Ovary (tissue), 3 donors: ENCODE measurements around the gene KCNAB3.

Experiments used
- CTCF ChIP-seq, 3 donors: fragments of 450-650 bp in 2 of 3; fragments of 200-600 bp in 1 of 3; IDR thresholded peaks; one replicate each; pipeline versions ENCODE4 v1.5.1 to v1.8.0; 2016 to 2022; ENCODE audit warnings: antibody characterized with exemption in 3 of 3, mild to moderate bottlenecking in 1 of 3
- EP300 ChIP-seq: sonication (generic); formaldehyde crosslinking; IDR thresholded peaks from one replicate; pipeline ENCODE4 v1.6.1; 2017; ENCODE audit warnings: antibody characterized with exemption
- donor health status: DM: no; HTN: no; CAD: no.

DNA sequence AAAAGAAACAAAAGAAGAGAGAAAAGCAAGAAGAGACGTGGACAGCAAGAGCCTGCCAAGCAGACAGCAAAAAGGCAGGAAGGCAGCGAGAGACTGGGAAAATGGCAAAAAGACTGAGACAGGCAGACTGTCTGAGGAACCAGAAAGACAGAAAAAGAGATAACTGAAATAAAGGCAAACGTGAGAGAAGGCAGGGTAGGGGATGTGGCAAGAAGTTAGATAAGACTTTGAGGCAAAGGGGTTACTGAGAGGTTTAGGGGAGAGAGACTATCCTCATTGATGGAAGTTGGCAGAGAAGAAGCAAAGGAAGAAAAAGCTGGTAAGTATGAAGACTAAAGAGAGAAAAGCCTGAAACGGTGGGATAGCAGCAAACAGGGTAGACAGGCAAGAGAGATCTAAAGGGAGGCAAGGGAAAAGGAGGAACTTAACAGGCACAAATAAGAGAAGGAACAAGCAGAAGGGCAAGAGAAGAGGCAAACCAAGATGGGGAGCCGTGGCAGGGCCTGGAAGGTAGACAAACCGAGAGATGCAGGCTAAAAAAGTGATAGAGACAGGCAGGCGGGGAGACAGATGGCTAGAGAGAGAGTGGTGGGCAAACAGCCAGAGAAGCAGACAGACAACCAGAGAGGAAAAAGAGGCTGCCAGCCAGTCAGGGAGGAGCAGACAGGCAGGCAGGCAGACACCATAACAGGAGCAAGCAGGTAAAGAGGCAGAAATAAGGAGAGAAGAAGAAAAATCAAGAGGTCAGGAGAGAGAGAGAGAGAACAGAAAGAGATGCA, 48.2 kb downstream of the KCNAB3 start:
- TF ChIP-seq CTCF (IDR thresholded peaks at IDR 0.05) (no peak), EP300 (no peak)
